HCT116 (cell line): ENCODE measurements around the gene UMAD1. TPM values are rescaled to one million over a fixed set of nuclear protein-coding genes. Genes with fewer than 3 reads are reported as not detected.

Experiments used
- ATAC-seq: fragments of 200-7000 bp; cut with Tn5 transposase; 2 replicates; pipeline ENCODE4 v1.9.1; 2020; ENCODE audit warnings: mild to moderate bottlenecking, moderate library complexity
- BruUV-seq: library from RNA; stranded (reverse); fragments of 400-500 nt; replicated peaks from 2 replicates; lab custom pipeline; 2021; lab: Mats Ljungman, UMichigan
- CTCF ChIA-PET: fragments of 300-600 bp; sonication (Branson Sonifier 250); formaldehyde crosslinking; loops from one replicate; lab custom pipeline; 2021; ENCODE audit warnings: antibody characterized with exemption; lab: Charles Lee
- POLR2A ChIA-PET: fragments of 300-600, 350-600 bp; sonication (Branson Sonifier 250); formaldehyde crosslinking; loops from one replicate; lab custom pipeline; 2021; ENCODE audit warnings: antibody characterized with exemption; lab: Charles Lee
- RAD21 ChIA-PET, 2 experiments: fragments of 300-600 bp; sonication (Branson Sonifier 250); formaldehyde crosslinking; loops; one replicate each; lab custom pipeline; 2023; ENCODE audit warnings: low total read pairs in 2 of 2; ENCODE audit not compliant: uncharacterized antibody in 2 of 2, unreplicated experiment in 2 of 2, low non-redundant PET in 1 of 2; lab: Charles Lee
- DNase-seq: peaks from one replicate; pipeline ENCODE4 v3.0.0-alpha.2; 2010; ENCODE audit warnings: low read depth, low spot score
- H2AFZ ChIP-seq: fragments of 200-600 bp; shearing (Covaris generic), sonication (generic); 2 replicates; pipeline ENCODE4 v1.6.1; 2017; ENCODE audit warnings: low read depth, mixed run types, mixed read lengths, antibody characterized with exemption, low read length; ENCODE audit not compliant: poor library complexity, severe bottlenecking
- H3K27ac ChIP-seq: 2 replicates; pipeline ENCODE4 v1.5.1; 2012; ENCODE audit warnings: low read depth, low read length
- H3K27me3 ChIP-seq: fragments of 200-600 bp; sonication (generic); 2 replicates; pipeline ENCODE4 v1.6.1; 2016; ENCODE audit warnings: mixed run types, low read length, mixed read lengths; ENCODE audit not compliant: insufficient read depth
- H3K36me3 ChIP-seq, 2 experiments: fragments of 200-500 bp in 1 of 2; fragments of 200-600 bp in 1 of 2; sonication (Bioruptor generic) in 1 of 2; sonication (generic) in 1 of 2; 2 replicates each; pipeline versions ENCODE4 v1.5.1 to v1.6.1; 2014 to 2016; ENCODE audit warnings: low read length in 2 of 2, inconsistent platforms in 1 of 2, mixed read lengths in 1 of 2, mixed run types in 1 of 2; ENCODE audit not compliant: insufficient read depth in 2 of 2, control insufficient read depth in 1 of 2
- H3K4me1 ChIP-seq, 2 experiments: fragments of 200-600 bp in 1 of 2; sonication (generic) in 1 of 2; 2 replicates each; pipeline versions ENCODE4 v1.5.1 to v1.6.1; 2012 to 2017; ENCODE audit warnings: low read length in 2 of 2, inconsistent platforms in 1 of 2, mild to moderate bottlenecking in 1 of 2, mixed read lengths in 1 of 2, mixed run types in 1 of 2, moderate library complexity in 1 of 2; ENCODE audit not compliant: insufficient read depth in 2 of 2, control insufficient read depth in 1 of 2
- H3K4me2 ChIP-seq: fragments of 200-600 bp; sonication (generic); 2 replicates; pipeline ENCODE4 v1.6.1; 2017; ENCODE audit warnings: mixed run types, low read length, mixed read lengths
- H3K4me3 ChIP-seq, 2 experiments: fragments of 200-600 bp in 1 of 2; sonication (generic) in 1 of 2; replicated peaks in 1 of 2; 2 replicates each; pipeline ENCODE4 v1.5.1; 2011 to 2016; ENCODE audit warnings: low read length in 2 of 2, control low read depth in 1 of 2, low read depth in 1 of 2, mild to moderate bottlenecking in 1 of 2, mixed read lengths in 1 of 2, mixed run types in 1 of 2
- H3K79me2 ChIP-seq: fragments of 200-600 bp; sonication (generic); 2 replicates; pipeline ENCODE4 v1.6.1; 2017; ENCODE audit warnings: mild to moderate bottlenecking, mixed run types, low read length, moderate library complexity, mixed read lengths; ENCODE audit not compliant: insufficient read depth
- H3K9ac ChIP-seq: fragments of 200-600 bp; sonication (generic); 2 replicates; pipeline ENCODE4 v1.6.1; 2016; ENCODE audit warnings: low read length, mixed read lengths
- H3K9me2 ChIP-seq: fragments of 200-600 bp; sonication (generic), shearing (Covaris generic); 2 replicates; pipeline ENCODE4 v1.6.1; 2017; ENCODE audit warnings: mixed run types, mild to moderate bottlenecking, moderate library complexity; ENCODE audit not compliant: insufficient read depth
- H3K9me3 ChIP-seq, 2 experiments: fragments of 200-500 bp in 1 of 2; fragments of 200-600 bp in 1 of 2; sonication (Bioruptor generic) in 1 of 2; sonication (generic) in 1 of 2; 2 replicates each; pipeline ENCODE4 v1.6.1; 2014 to 2017; ENCODE audit warnings: low read length in 2 of 2, mixed read lengths in 2 of 2, inconsistent platforms in 1 of 2, low read depth in 1 of 2, mild to moderate bottlenecking in 1 of 2, mixed run types in 1 of 2, moderate library complexity in 1 of 2; ENCODE audit not compliant: control insufficient read depth in 1 of 2, insufficient read depth in 1 of 2
- H4K20me1 ChIP-seq: fragments of 200-600 bp; sonication (generic), shearing (Covaris generic); 2 replicates; pipeline ENCODE4 v1.6.1; 2017; ENCODE audit warnings: mixed run types, mild to moderate bottlenecking, moderate library complexity; ENCODE audit not compliant: insufficient read depth
- ATF3 ChIP-seq: IDR thresholded peaks from 2 replicates; pipeline ENCODE4 v1.6.1; 2012
- CBX3 ChIP-seq: IDR thresholded peaks from 2 replicates; pipeline ENCODE4 v1.6.1; 2012; ENCODE audit warnings: low read depth
- CEBPB ChIP-seq: IDR thresholded peaks from 2 replicates; pipeline ENCODE4 v1.6.1; 2012; ENCODE audit warnings: low read depth
- EGR1 ChIP-seq: IDR thresholded peaks from 2 replicates; pipeline ENCODE4 v1.6.1; 2012; ENCODE audit warnings: low read depth
- EZH2phosphoT487 ChIP-seq: fragments of 200-600 bp; IDR thresholded peaks from 2 replicates; pipeline ENCODE4 v1.6.1; 2018; ENCODE audit warnings: antibody characterized with exemption, borderline replicate concordance
- FOSL1 ChIP-seq: IDR thresholded peaks from 2 replicates; pipeline ENCODE4 v1.6.1; 2012; ENCODE audit warnings: low read depth
- JUND ChIP-seq: IDR thresholded peaks from 2 replicates; pipeline ENCODE4 v1.6.1; 2012
- MAX ChIP-seq: IDR thresholded peaks from 2 replicates; pipeline ENCODE4 v1.6.1; 2012
- POLR2A ChIP-seq: IDR thresholded peaks from 2 replicates; pipeline ENCODE4 v1.7.0; 2011; ENCODE audit warnings: borderline replicate concordance; ENCODE audit not compliant: insufficient read depth, insufficient read length; ENCODE audit errors: extremely low read depth
- POLR2AphosphoS5 ChIP-seq: IDR thresholded peaks from 2 replicates; pipeline ENCODE4 v1.6.1; 2011; ENCODE audit warnings: mild to moderate bottlenecking, low read depth, low read length, moderate library complexity
- SP1 ChIP-seq: IDR thresholded peaks from 2 replicates; pipeline ENCODE4 v1.6.1; 2012; ENCODE audit warnings: low read depth
- SRF ChIP-seq: IDR thresholded peaks from 2 replicates; pipeline ENCODE4 v1.6.1; 2012; ENCODE audit warnings: low read depth
- TCF7L2 ChIP-seq: IDR thresholded peaks from 2 replicates; pipeline ENCODE4 v1.7.0; 2011; ENCODE audit warnings: borderline replicate concordance, inconsistent platforms; ENCODE audit not compliant: insufficient read depth, insufficient read length; ENCODE audit errors: extremely low read depth
- YY1 ChIP-seq: IDR thresholded peaks from 2 replicates; pipeline ENCODE4 v1.6.1; 2011; ENCODE audit warnings: low read length, low read depth, moderate library complexity, mild to moderate bottlenecking; ENCODE audit not compliant: insufficient replicate concordance; ENCODE audit errors: extremely low read depth
- ZBTB33 ChIP-seq: IDR thresholded peaks from 2 replicates; pipeline ENCODE4 v1.6.1; 2011; ENCODE audit warnings: mild to moderate bottlenecking, low read length, moderate library complexity; ENCODE audit not compliant: insufficient replicate concordance; ENCODE audit errors: extremely low read depth
- ZFX ChIP-seq: fragments of 450-650 bp; IDR thresholded peaks from 2 replicates; pipeline ENCODE4 v1.6.1; 2017
- ZNF274 ChIP-seq: fragments of 200-500 bp; sonication (Bioruptor generic); IDR thresholded peaks from 2 replicates; pipeline ENCODE4 v1.6.1; 2014; ENCODE audit warnings: mild to moderate bottlenecking, low read depth, low read length, inconsistent platforms
- intact Hi-C: fragments of 100-400 bp; cut with micrococcal nuclease; formaldehyde crosslinking; loops from 2 replicates; pipeline ENCODE4 v1.10.0; 2022
- total RNA-seq: library from RNA; stranded (reverse); gene quantifications from one replicate; pipeline ENCODE4 v1.2.1, GENCODE V29; 2021; ENCODE audit not compliant: unreplicated experiment

UMAD1 gene
- total RNA-seq, 1 experiment from 2014 or later: 12.7 TPM

- no peak for ATAC-seq
- Histone ChIP-seq H3K36me3 (no peaks in the 10 kb centered on the region), H2AFZ (no peak overlapping the region), H4K20me1 (no peaks in the 10 kb centered on the region; the same call in 1 of the 2 replicates), H3K9ac (no peak overlapping the region), H3K79me2 (no peaks in the 10 kb centered on the region), H3K9me2 (no peaks in the 10 kb centered on the region), H3K4me2 (no peak overlapping the region), H3K27ac (no peak overlapping the region), H3K4me1 (peaks cover 0 to 6% of the 10 kb centered on the region in 2 experiments; a peak in 1 of 4 replicates), H3K4me3 (no peak overlapping the region), H3K9me3 (no peaks in the 10 kb centered on the region), H3K27me3 (no peaks in the 10 kb centered on the region)
- intact Hi-C loops: no loop called here
- no TSS peak for BruUV-seq
- no peak for TF ChIP-seq POLR2AphosphoS5
- no peak for TF ChIP-seq EGR1
- TF ChIP-seq ATF3: no peak
- TF ChIP-seq EZH2phosphoT487: no peak
- no peak for TF ChIP-seq JUND
- no peak for TF ChIP-seq MAX
- TF ChIP-seq TCF7L2: no peak
- no peak for TF ChIP-seq CBX3
- no peak for TF ChIP-seq YY1
- TF ChIP-seq ZNF274: no peak
- TF ChIP-seq POLR2A: no peak
- no peak for TF ChIP-seq SRF
- no peak for TF ChIP-seq ZBTB33
- no peak for TF ChIP-seq CEBPB
- TF ChIP-seq ZFX: no peak
- no peak for TF ChIP-seq FOSL1
- TF ChIP-seq SP1: no peak
- POLR2A ChIA-PET: no interaction called here
- RAD21 ChIA-PET: no interaction called here
- DNase-seq: no peak
- CTCF ChIA-PET: no interaction called here
Observed at GRCh38 chr7:7812112-7812511, 171.6 kb downstream of the UMAD1 start.
